Measurements from ENCODE around the gene C9orf50. TPM values are rescaled to one million over a fixed set of nuclear protein-coding genes. Genes with fewer than 3 reads are reported as not detected.

The C9orf50 gene
- total RNA-seq, 2 donors from 2014 or later, result not detected

DNA sequence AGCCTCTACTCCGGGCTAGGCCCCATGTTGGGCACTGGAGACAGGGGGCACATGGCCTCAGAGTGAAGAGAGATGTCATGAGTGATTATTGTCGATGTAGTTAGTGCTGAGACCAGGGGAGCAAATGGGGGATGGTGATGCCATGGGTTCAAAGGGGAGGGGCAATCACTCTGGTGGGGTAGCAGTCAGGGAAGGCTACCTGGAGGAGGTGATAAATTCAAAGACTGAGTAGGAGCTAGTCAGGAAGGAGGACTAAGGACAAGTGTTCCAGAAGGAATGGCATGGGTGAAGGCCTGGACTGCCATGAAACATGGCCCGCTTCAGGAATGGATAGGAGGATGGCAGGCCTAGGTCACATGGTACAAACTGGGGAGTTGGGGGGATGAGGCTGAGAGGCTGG lies 41.6 kb downstream of the C9orf50 start:
- H3K36me3 ChIP-seq, result no peaks in the 10 kb centered on the region

DNA sequence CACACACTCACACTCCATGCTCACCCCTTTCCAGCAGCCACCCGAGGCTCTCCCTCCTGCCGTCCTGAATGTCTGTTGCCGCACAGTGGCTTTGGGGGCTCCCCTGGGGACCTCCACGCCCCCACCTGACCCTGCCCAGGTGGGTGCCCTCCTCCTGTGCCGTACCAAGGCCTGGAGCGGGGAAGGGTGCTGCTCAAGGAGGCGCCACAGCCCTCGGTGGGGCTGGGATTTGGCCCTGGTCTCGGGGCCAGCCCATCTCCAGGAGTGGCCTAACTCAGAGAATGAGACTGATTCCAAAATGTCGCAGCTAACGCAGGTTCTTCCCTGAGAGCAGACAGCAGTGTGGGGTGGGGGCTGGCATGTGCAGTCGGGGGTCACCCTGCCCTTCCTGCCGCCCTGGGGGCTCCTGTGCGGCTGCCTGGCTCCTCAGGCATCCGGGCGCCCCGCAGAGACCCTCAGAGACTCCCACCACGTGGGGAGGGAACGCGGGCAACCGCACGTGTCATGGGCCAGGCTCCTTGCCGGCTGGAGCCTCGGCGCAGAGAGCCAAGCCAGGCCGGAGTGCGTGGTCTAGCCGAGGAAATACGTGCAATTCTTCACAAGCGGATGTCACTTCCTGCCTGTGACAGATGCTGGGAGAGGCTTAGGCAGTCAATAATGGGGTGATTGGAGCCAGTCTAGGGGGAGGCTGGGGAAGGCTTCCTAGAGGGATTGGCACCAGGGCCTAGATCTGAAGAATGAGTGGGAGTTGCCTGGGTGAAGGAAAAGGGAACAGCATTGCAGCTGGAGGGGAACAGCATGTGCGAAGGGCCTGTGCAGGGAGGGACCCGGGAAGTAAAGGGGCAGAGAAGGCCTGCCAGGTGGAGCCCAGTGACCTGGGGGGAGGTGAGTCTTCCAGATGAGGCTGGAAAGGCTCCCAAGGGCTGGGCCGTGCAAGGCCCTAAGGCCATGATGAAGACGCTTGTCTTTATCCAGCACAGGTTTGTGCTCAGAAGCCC lies 44.1 kb downstream of the C9orf50 start:
- Histone ChIP-seq H3K27ac (no peak overlapping the region), H3K9me3 (no peaks in the 10 kb centered on the region), H3K9ac (ENCODE audit: low read depth in 2 of 2, low read length in 2 of 2) (peak overlapping the region in 1 of 2 donors; percentile 24), H3K4me1 (no peaks in the 10 kb centered on the region), H3K4me3 (no peak overlapping the region), H3K27me3 (no peaks in the 10 kb centered on the region), H3K36me3 (no peaks in the 10 kb centered on the region)
- no peak for DNase-seq
- TF ChIP-seq, protein P1, sequence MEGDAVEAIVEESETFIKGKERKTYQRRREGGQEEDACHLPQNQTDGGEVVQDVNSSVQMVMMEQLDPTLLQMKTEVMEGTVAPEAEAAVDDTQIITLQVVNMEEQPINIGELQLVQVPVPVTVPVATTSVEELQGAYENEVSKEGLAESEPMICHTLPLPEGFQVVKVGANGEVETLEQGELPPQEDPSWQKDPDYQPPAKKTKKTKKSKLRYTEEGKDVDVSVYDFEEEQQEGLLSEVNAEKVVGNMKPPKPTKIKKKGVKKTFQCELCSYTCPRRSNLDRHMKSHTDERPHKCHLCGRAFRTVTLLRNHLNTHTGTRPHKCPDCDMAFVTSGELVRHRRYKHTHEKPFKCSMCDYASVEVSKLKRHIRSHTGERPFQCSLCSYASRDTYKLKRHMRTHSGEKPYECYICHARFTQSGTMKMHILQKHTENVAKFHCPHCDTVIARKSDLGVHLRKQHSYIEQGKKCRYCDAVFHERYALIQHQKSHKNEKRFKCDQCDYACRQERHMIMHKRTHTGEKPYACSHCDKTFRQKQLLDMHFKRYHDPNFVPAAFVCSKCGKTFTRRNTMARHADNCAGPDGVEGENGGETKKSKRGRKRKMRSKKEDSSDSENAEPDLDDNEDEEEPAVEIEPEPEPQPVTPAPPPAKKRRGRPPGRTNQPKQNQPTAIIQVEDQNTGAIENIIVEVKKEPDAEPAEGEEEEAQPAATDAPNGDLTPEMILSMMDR (IDR thresholded peaks at IDR 0.05), result no peak
- intact Hi-C loops (cut with DNase I), result no loop called here

More for the DNA sequence above, 41.6 kb downstream of the C9orf50 start:
- TF ChIP-seq, protein P1 (IDR thresholded peaks at IDR 0.05), result no peak
- no peak for DNase-seq
- Histone ChIP-seq H3K27ac (no peak overlapping the region), H3K4me3 (no peak overlapping the region), H3K27me3 (no peaks in the 10 kb centered on the region), H3K4me1 (no peaks in the 10 kb centered on the region), H3K9ac (ENCODE audit: low read depth in 2 of 2, low read length in 2 of 2) (no peak overlapping the region), H3K9me3 (no peaks in the 10 kb centered on the region)
- intact Hi-C loops (cut with DNase I), result no loop called here

DNA sequence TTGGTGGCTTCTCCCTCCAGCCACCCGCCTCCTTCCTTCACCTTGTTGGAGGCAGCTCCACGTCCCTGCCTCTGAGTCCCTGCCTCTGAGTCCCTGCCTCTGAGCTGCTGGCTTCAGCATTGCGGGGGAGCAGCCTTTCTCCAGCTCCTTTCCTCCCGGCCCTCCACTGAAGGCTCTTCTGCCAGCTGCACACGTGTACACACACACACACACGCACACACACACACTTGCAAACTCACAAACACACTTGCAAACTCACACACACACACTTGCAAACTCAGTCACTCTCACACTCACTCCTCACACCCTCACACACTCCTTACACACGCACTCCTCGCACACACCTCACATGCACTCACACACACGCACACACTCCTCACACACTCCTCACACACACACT lies 45.1 kb downstream of the C9orf50 start:
- H3K27ac ChIP-seq, result no peak overlapping the region
- H3K36me3 ChIP-seq, result no peaks in the 10 kb centered on the region
- H3K27me3 ChIP-seq, result no peaks in the 10 kb centered on the region
- no peaks in the 10 kb centered on the region for H3K9me3 ChIP-seq
- H3K9ac ChIP-seq (ENCODE audit: low read depth in 2 of 2, low read length in 2 of 2), result no peak overlapping the region
- H3K4me1 ChIP-seq, result no peaks in the 10 kb centered on the region
- TF ChIP-seq, protein P1 (IDR thresholded peaks at IDR 0.05), result no peak
- H3K4me3 ChIP-seq, result no peak overlapping the region
- DNase-seq, result no peak
- intact Hi-C loops (cut with DNase I), result no loop called here

DNA sequence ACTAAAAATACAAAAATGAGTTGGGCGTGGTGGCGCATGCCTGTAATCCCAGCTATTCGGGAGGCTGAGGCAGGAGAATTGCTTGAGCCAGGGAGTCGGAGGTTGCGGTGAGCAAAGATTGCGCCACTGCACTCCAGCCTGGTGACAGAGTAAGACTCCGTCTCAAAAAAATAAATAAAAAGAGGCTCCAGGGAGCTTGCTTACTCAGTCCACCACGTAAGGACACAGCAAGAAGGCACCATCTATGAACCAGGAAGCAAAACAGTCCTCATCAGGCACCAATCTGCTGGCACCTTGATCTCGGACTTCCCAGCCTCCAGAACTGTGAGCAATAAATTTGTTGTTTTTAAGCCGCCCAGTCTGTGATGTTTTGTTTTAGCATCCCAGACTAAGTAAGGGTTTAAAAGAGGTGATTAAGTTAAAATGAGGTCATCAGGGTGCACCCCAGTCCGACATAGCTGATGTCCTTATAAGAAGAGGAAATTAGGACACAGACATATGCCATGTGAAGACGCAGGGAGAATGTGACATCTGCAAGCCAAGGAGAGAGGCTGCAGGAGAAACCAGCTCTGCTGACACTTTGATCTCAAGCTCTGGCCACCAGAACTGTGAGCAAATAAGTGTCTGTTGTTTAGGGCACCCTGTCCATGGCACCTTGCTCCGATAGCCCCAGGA lies 45.9 kb downstream of the C9orf50 start:
- H3K36me3 ChIP-seq, result no peaks in the 10 kb centered on the region
- H3K9ac ChIP-seq (ENCODE audit: low read depth in 2 of 2, low read length in 2 of 2), result no peak overlapping the region
- H3K4me1 ChIP-seq, result no peaks in the 10 kb centered on the region
- H3K9me3 ChIP-seq, result no peaks in the 10 kb centered on the region
- no peak for DNase-seq
- intact Hi-C loops (cut with DNase I), result no loop called here
- H3K27ac ChIP-seq, result no peak overlapping the region
- H3K4me3 ChIP-seq, result no peak overlapping the region
- TF ChIP-seq, protein P1 (IDR thresholded peaks at IDR 0.05), result no peak
- H3K27me3 ChIP-seq, result no peaks in the 10 kb centered on the region

DNA sequence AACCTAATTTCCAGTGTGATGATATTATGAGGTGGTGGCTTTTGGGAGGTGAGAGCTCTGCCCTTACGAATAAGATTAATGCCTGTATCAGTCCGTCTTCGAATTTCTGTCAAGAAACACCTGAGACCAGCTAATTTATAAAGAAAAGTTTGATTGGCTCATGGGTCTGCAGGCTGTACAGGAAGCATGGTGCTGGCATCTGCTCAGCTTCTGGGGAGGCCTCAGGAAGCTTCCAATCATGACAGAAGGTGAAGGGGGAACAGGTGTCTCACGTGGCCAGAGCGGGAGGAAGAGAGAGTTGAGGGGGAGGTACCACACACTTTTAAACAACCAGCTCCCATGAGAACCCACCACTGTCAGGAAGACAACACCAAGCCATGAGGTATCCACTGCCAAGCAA lies 46.9 kb downstream of the C9orf50 start:
- H3K4me1 ChIP-seq, result no peaks in the 10 kb centered on the region
- no peak overlapping the region for H3K27ac ChIP-seq
- H3K36me3 ChIP-seq, result no peaks in the 10 kb centered on the region
- intact Hi-C loops (cut with DNase I), result no loop called here
- no peaks in the 10 kb centered on the region for H3K9me3 ChIP-seq
- H3K4me3 ChIP-seq, result no peak overlapping the region
- DNase-seq, result no peak
- no peak overlapping the region for H3K9ac ChIP-seq (ENCODE audit: low read depth in 2 of 2, low read length in 2 of 2)
- peaks cover 5% of the 10 kb centered on the region for H3K27me3 ChIP-seq
- TF ChIP-seq, protein P1 (IDR thresholded peaks at IDR 0.05), result no peak

Measured in colonic mucosa (tissue), 4 donors.